ENCODE data around the gene MSX1.
A peak's percentile ranks its signal among the peaks of the same experiment; 100 is the strongest.

The MSX1 gene

GRCh38 chr4:4893721-4894120 lies 34.3 kb downstream of the MSX1 start:
- no peak for TF ChIP-seq CTCF (IDR thresholded peaks at IDR 0.05; ENCODE audit: low read depth, low read length)
- no peak for TF ChIP-seq EZH2phosphoT487 (IDR thresholded peaks at IDR 0.05; ENCODE audit: low read depth)
- H3K9me3 ChIP-seq (ENCODE audit: insufficient read depth, low read length) = no peaks in the 10 kb centered on the region
- no peaks in the 10 kb centered on the region for H4K20me1 ChIP-seq (ENCODE audit: insufficient read depth, low read length)

GRCh38 chr4:4899202-4899925 lies 39.9 kb downstream of the MSX1 start:
- no peak overlapping the region for H3K4me2 ChIP-seq (ENCODE audit: low read length)
- no peak for TF ChIP-seq CTCF (IDR thresholded peaks at IDR 0.05; ENCODE audit: low read depth, low read length)
- no peak for TF ChIP-seq EZH2phosphoT487 (IDR thresholded peaks at IDR 0.05; ENCODE audit: low read depth)
- H3K4me1 ChIP-seq (ENCODE audit: low read length) = no peaks in the 10 kb centered on the region
- H3K9ac ChIP-seq (ENCODE audit: low read length) = no peak overlapping the region
- no peak overlapping the region for H3K4me3 ChIP-seq (ENCODE audit: low read length)
- H4K20me1 ChIP-seq (ENCODE audit: insufficient read depth, low read length) = no peaks in the 10 kb centered on the region
- H3K9me3 ChIP-seq (ENCODE audit: insufficient read depth, low read length) = no peaks in the 10 kb centered on the region
- H3K79me2 ChIP-seq (ENCODE audit: low read length) = no peaks in the 10 kb centered on the region
- H2AFZ ChIP-seq (ENCODE audit: low read depth, low read length) = no peak overlapping the region
- H3K27ac ChIP-seq (ENCODE audit: low read length) = no peak overlapping the region
- H3K36me3 ChIP-seq (replicated peaks; ENCODE audit: low read depth, low read length) = no peaks in the 10 kb centered on the region
- peaks cover 19% of the 10 kb centered on the region for H3K27me3 ChIP-seq (ENCODE audit: low read depth, low read length)

More at GRCh38 chr4:4893721-4894120, 34.3 kb downstream of the MSX1 start:
- Histone ChIP-seq H3K4me2 (ENCODE audit: low read length) (no peak overlapping the region), H3K4me3 (ENCODE audit: low read length) (no peak overlapping the region), H3K9ac (ENCODE audit: low read length) (no peak overlapping the region), H3K27me3 (ENCODE audit: low read depth, low read length) (peaks cover 14% of the 10 kb centered on the region), H3K79me2 (ENCODE audit: low read length) (no peaks in the 10 kb centered on the region), H3K4me1 (ENCODE audit: low read length) (no peaks in the 10 kb centered on the region), H3K27ac (ENCODE audit: low read length) (no peak overlapping the region), H3K36me3 (replicated peaks; ENCODE audit: low read depth, low read length) (no peaks in the 10 kb centered on the region), H2AFZ (ENCODE audit: low read depth, low read length) (no peak overlapping the region)

- H3K27me3 ChIP-seq (ENCODE audit: low read depth, low read length) = peaks cover 31% of the 10 kb centered on the region
- no peaks in the 10 kb centered on the region for H3K9me3 ChIP-seq (ENCODE audit: insufficient read depth, low read length)
- TF ChIP-seq CTCF (IDR thresholded peaks at IDR 0.05; ENCODE audit: low read depth, low read length) = peak; percentile 34
- TF ChIP-seq EZH2phosphoT487 (IDR thresholded peaks at IDR 0.05; ENCODE audit: low read depth) = no peak
Measured at GRCh38 chr4:4901877-4902276, 42.4 kb downstream of the MSX1 start.

GRCh38 chr4:4912155-4912554 lies 52.7 kb downstream of the MSX1 start:
- no peak overlapping the region for H3K9ac ChIP-seq (ENCODE audit: low read length)
- H3K27me3 ChIP-seq (ENCODE audit: low read depth, low read length) = peaks cover 10% of the 10 kb centered on the region
- H3K4me2 ChIP-seq (ENCODE audit: low read length) = no peak overlapping the region
- no peaks in the 10 kb centered on the region for H3K79me2 ChIP-seq (ENCODE audit: low read length)
- H3K4me1 ChIP-seq (ENCODE audit: low read length) = no peaks in the 10 kb centered on the region
- no peak overlapping the region for H2AFZ ChIP-seq (ENCODE audit: low read depth, low read length)
- no peak overlapping the region for H3K4me3 ChIP-seq (ENCODE audit: low read length)
- no peaks in the 10 kb centered on the region for H3K36me3 ChIP-seq (replicated peaks; ENCODE audit: low read depth, low read length)
- no peaks in the 10 kb centered on the region for H4K20me1 ChIP-seq (ENCODE audit: insufficient read depth, low read length)
- no peak for TF ChIP-seq CTCF (IDR thresholded peaks at IDR 0.05; ENCODE audit: low read depth, low read length)
- TF ChIP-seq EZH2phosphoT487 (IDR thresholded peaks at IDR 0.05; ENCODE audit: low read depth) = no peak
- H3K9me3 ChIP-seq (ENCODE audit: insufficient read depth, low read length) = no peaks in the 10 kb centered on the region
- H3K27ac ChIP-seq (ENCODE audit: low read length) = no peak overlapping the region

More at GRCh38 chr4:4901877-4902276, 42.4 kb downstream of the MSX1 start:
- Histone ChIP-seq H3K4me3 (ENCODE audit: low read length) (no peak overlapping the region), H3K4me1 (ENCODE audit: low read length) (no peaks in the 10 kb centered on the region), H4K20me1 (ENCODE audit: insufficient read depth, low read length) (no peaks in the 10 kb centered on the region), H2AFZ (ENCODE audit: low read depth, low read length) (no peak overlapping the region), H3K79me2 (ENCODE audit: low read length) (no peaks in the 10 kb centered on the region), H3K9ac (ENCODE audit: low read length) (no peak overlapping the region), H3K36me3 (replicated peaks; ENCODE audit: low read depth, low read length) (no peaks in the 10 kb centered on the region), H3K4me2 (ENCODE audit: low read length) (no peak overlapping the region), H3K27ac (ENCODE audit: low read length) (no peak overlapping the region)

Measured in OCI-LY3 (cell line).